ENCODE measurements around the gene RABGAP1L. TPM values are rescaled to one million over a fixed set of nuclear protein-coding genes. Genes with fewer than 3 reads are reported as not detected.

The RABGAP1L gene
- total RNA-seq, 1 experiment from 2014 or later, result 29.3 TPM

DNA sequence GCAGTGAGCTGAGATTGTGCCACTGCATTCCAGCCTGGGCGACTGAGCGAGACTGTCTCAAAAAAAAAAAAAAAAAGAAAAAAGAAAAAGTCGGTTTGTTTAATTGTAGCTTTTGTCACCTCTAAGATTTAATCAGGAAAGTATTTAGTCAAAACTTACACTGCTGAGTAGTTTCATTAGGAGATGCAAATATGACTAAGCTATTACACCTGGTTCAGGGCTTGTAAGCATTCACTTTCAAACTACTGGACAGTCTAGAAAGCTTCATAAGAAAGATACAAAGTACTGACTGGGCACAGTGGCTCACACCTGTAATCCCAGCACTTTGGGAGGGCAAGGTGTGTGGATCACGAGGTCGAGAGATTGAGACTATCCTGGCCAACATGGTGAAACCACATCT lies 764.5 kb downstream of the RABGAP1L start:
- BruUV-seq (replicated peaks), result no TSS peak
- H3K27ac ChIP-seq (ENCODE audit: low read depth, low read length), result no peak overlapping the region
- no peak for ATAC-seq
- H2AFZ ChIP-seq (ENCODE audit: low read depth, low read length, poor library complexity, severe bottlenecking), result no peak overlapping the region
- H3K4me2 ChIP-seq (ENCODE audit: low read length), result no peak overlapping the region
- H4K20me1 ChIP-seq (ENCODE audit: insufficient read depth), result no peaks in the 10 kb centered on the region
- no peaks in the 10 kb centered on the region for H3K79me2 ChIP-seq (ENCODE audit: insufficient read depth, low read length)
- H3K4me1 ChIP-seq (ENCODE audit: control insufficient read depth in 1 of 2, insufficient read depth in 2 of 2, low read length in 2 of 2), result no peaks in the 10 kb centered on the region
- H3K27me3 ChIP-seq (ENCODE audit: insufficient read depth, low read length), result no peaks in the 10 kb centered on the region
- ChIA-PET POLR2A (no interaction called here), CTCF (no interaction called here), RAD21 (ENCODE audit: low non-redundant PET in 1 of 2, low total read pairs in 2 of 2, uncharacterized antibody in 2 of 2, unreplicated experiment in 2 of 2) (no interaction called here)
- no peaks in the 10 kb centered on the region for H3K9me2 ChIP-seq (ENCODE audit: insufficient read depth)
- TF ChIP-seq EZH2phosphoT487 (IDR thresholded peaks at IDR 0.05; ENCODE audit: borderline replicate concordance) (no peak), YY1 (IDR thresholded peaks at IDR 0.05; ENCODE audit: extremely low read depth, insufficient replicate concordance, low read depth, low read length) (no peak), ATF3 (IDR thresholded peaks at IDR 0.05) (no peak), RAD21 (IDR thresholded peaks at IDR 0.05; ENCODE audit: low read depth) (no peak), CBX3 (IDR thresholded peaks at IDR 0.05; ENCODE audit: low read depth) (no peak), FOSL1 (IDR thresholded peaks at IDR 0.05; ENCODE audit: low read depth) (no peak), POLR2AphosphoS5 (IDR thresholded peaks at IDR 0.05; ENCODE audit: low read depth, low read length) (no peak), EZH2 (IDR thresholded peaks at IDR 0.05) (no peak), POLR2A (IDR thresholded peaks at IDR 0.05; ENCODE audit: borderline replicate concordance, extremely low read depth, insufficient read depth, insufficient read length) (no peak)
- TF ChIP-seq, protein P1, sequence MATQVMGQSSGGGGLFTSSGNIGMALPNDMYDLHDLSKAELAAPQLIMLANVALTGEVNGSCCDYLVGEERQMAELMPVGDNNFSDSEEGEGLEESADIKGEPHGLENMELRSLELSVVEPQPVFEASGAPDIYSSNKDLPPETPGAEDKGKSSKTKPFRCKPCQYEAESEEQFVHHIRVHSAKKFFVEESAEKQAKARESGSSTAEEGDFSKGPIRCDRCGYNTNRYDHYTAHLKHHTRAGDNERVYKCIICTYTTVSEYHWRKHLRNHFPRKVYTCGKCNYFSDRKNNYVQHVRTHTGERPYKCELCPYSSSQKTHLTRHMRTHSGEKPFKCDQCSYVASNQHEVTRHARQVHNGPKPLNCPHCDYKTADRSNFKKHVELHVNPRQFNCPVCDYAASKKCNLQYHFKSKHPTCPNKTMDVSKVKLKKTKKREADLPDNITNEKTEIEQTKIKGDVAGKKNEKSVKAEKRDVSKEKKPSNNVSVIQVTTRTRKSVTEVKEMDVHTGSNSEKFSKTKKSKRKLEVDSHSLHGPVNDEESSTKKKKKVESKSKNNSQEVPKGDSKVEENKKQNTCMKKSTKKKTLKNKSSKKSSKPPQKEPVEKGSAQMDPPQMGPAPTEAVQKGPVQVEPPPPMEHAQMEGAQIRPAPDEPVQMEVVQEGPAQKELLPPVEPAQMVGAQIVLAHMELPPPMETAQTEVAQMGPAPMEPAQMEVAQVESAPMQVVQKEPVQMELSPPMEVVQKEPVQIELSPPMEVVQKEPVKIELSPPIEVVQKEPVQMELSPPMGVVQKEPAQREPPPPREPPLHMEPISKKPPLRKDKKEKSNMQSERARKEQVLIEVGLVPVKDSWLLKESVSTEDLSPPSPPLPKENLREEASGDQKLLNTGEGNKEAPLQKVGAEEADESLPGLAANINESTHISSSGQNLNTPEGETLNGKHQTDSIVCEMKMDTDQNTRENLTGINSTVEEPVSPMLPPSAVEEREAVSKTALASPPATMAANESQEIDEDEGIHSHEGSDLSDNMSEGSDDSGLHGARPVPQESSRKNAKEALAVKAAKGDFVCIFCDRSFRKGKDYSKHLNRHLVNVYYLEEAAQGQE (IDR thresholded peaks at IDR 0.05; ENCODE audit: low read depth), result no peak
- no peaks in the 10 kb centered on the region for H3K36me3 ChIP-seq (ENCODE audit: control insufficient read depth in 1 of 2, insufficient read depth in 2 of 2, low read length in 2 of 2)
- no peak for DNase-seq (ENCODE audit: low read depth, low spot score)
- intact Hi-C loops (cut with micrococcal nuclease), result no loop called here
- no peaks in the 10 kb centered on the region for H3K9me3 ChIP-seq (ENCODE audit: control insufficient read depth in 1 of 2, insufficient read depth in 1 of 2, low read depth in 1 of 2, low read length in 2 of 2)
- no peak overlapping the region for H3K4me3 ChIP-seq (replicated peaks in 1 of 2; ENCODE audit: low read depth in 1 of 2, low read length in 2 of 2)
- H3K9ac ChIP-seq (ENCODE audit: low read length), result no peak overlapping the region

Data from HCT116 (cell line).